Measurements from ENCODE around the gene ZEB2. TPM values are rescaled to one million over a fixed set of nuclear protein-coding genes. Genes with fewer than 3 reads are reported as not detected.

The ZEB2 gene
- 121 TPM for total RNA-seq (ENCODE audit: unreplicated experiment)
- long read RNA-seq, partial matches to known transcripts: 1 of 4 reads
- long read RNA-seq, other reads (novel, unspliced or antisense): 2 of 4 reads

- Mint-ChIP-seq H3K36me3 (ENCODE audit: unreplicated experiment) (peaks cover 5% of the 10 kb centered on the region), H3K4me3 (ENCODE audit: unreplicated experiment) (peak within 1 kb of the TSS; percentile 81), H3K27me3 (ENCODE audit: unreplicated experiment) (peaks cover 12% of the 10 kb centered on the region), H3K4me1 (ENCODE audit: low read depth, unreplicated experiment) (peaks cover 30% of the 10 kb centered on the region), H3K9me3 (ENCODE audit: unreplicated experiment) (peaks cover 16% of the 10 kb centered on the region), H3K27ac (ENCODE audit: unreplicated experiment) (no peak within 1 kb of the TSS)
- DNase-seq: peak; percentile 57
- TF ChIP-seq, protein P1, sequence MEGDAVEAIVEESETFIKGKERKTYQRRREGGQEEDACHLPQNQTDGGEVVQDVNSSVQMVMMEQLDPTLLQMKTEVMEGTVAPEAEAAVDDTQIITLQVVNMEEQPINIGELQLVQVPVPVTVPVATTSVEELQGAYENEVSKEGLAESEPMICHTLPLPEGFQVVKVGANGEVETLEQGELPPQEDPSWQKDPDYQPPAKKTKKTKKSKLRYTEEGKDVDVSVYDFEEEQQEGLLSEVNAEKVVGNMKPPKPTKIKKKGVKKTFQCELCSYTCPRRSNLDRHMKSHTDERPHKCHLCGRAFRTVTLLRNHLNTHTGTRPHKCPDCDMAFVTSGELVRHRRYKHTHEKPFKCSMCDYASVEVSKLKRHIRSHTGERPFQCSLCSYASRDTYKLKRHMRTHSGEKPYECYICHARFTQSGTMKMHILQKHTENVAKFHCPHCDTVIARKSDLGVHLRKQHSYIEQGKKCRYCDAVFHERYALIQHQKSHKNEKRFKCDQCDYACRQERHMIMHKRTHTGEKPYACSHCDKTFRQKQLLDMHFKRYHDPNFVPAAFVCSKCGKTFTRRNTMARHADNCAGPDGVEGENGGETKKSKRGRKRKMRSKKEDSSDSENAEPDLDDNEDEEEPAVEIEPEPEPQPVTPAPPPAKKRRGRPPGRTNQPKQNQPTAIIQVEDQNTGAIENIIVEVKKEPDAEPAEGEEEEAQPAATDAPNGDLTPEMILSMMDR (IDR thresholded peaks at IDR 0.05; ENCODE audit: partially characterized antibody, unreplicated experiment): peak; percentile 48
These were observed at the start of gene ZEB2 for GRCh38 chr2:144519934-144520731. TSS of gene ZEB2 (minus strand) at chr2:144520119. CDS start at chr2:144517350, 2,769 bp downstream.

GRCh38 chr2:144567745-144568144, 47.8 kb upstream of the ZEB2 start:
- Mint-ChIP-seq H3K9me3 (ENCODE audit: unreplicated experiment) (peaks cover 1% of the 10 kb centered on the region), H3K27me3 (ENCODE audit: unreplicated experiment) (no peaks in the 10 kb centered on the region), H3K36me3 (ENCODE audit: unreplicated experiment) (no peaks in the 10 kb centered on the region), H3K4me1 (ENCODE audit: low read depth, unreplicated experiment) (peaks cover 22% of the 10 kb centered on the region), H3K4me3 (ENCODE audit: unreplicated experiment) (peak overlapping the region; percentile 68), H3K27ac (ENCODE audit: unreplicated experiment) (peak overlapping the region; percentile 85)
- DNase-seq: no peak
- TF ChIP-seq, protein P1 (IDR thresholded peaks at IDR 0.05; ENCODE audit: partially characterized antibody, unreplicated experiment): no peak

GRCh38 chr2:144566448-144566847, 46.5 kb upstream of the ZEB2 start:
- Mint-ChIP-seq H3K36me3 (ENCODE audit: unreplicated experiment) (no peaks in the 10 kb centered on the region), H3K9me3 (ENCODE audit: unreplicated experiment) (peaks cover 1% of the 10 kb centered on the region), H3K4me1 (ENCODE audit: low read depth, unreplicated experiment) (peaks cover 22% of the 10 kb centered on the region), H3K27ac (ENCODE audit: unreplicated experiment) (no peak overlapping the region), H3K27me3 (ENCODE audit: unreplicated experiment) (no peaks in the 10 kb centered on the region), H3K4me3 (ENCODE audit: unreplicated experiment) (no peak overlapping the region)
- no peak for DNase-seq
- TF ChIP-seq, protein P1 (IDR thresholded peaks at IDR 0.05; ENCODE audit: partially characterized antibody, unreplicated experiment): no peak

- Mint-ChIP-seq H3K4me3 (ENCODE audit: unreplicated experiment) (no peak overlapping the region), H3K9me3 (ENCODE audit: unreplicated experiment) (no peaks in the 10 kb centered on the region), H3K4me1 (ENCODE audit: low read depth, unreplicated experiment) (peaks cover 2% of the 10 kb centered on the region), H3K27ac (ENCODE audit: unreplicated experiment) (no peak overlapping the region), H3K36me3 (ENCODE audit: unreplicated experiment) (no peaks in the 10 kb centered on the region), H3K27me3 (ENCODE audit: unreplicated experiment) (no peaks in the 10 kb centered on the region)
- DNase-seq: no peak
- TF ChIP-seq, protein P1 (IDR thresholded peaks at IDR 0.05; ENCODE audit: partially characterized antibody, unreplicated experiment): no peak
These were observed 40.3 kb upstream of the ZEB2 start for GRCh38 chr2:144560251-144560650.

DNA sequence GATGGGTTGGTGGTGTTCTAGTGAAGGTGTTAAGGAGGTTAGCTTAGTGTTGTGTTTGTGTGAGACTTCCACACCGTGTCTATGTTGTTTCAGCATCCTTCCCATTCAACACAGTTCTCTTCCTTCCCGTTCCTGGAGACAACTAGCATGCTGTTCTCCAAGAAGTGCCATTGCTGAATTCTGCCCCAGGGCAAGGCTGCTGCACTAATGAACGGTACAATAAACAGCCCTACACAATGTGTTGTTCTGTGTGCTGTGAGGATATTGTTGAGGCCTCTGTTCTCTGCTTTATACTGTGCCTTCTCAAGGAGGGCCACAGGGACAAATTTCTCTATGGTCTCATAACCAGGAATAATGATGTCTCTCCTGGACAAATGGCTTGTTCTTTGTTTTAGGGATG, 39.8 kb upstream of the ZEB2 start:
- no peaks in the 10 kb centered on the region for H3K36me3 Mint-ChIP-seq (ENCODE audit: unreplicated experiment)
- H3K27me3 Mint-ChIP-seq (ENCODE audit: unreplicated experiment): no peaks in the 10 kb centered on the region
- no peak for DNase-seq
- H3K4me3 Mint-ChIP-seq (ENCODE audit: unreplicated experiment): no peak overlapping the region
- TF ChIP-seq, protein P1 (IDR thresholded peaks at IDR 0.05; ENCODE audit: partially characterized antibody, unreplicated experiment): no peak
- no peaks in the 10 kb centered on the region for H3K9me3 Mint-ChIP-seq (ENCODE audit: unreplicated experiment)
- H3K4me1 Mint-ChIP-seq (ENCODE audit: low read depth, unreplicated experiment): no peaks in the 10 kb centered on the region
- no peak overlapping the region for H3K27ac Mint-ChIP-seq (ENCODE audit: unreplicated experiment)
